GM19238 (cell line): ENCODE data around the gene CHST11.

Experiments used
- DNase-seq: peaks from one replicate; pipeline ENCODE4 v3.0.0; 2011; ENCODE audit warnings: low spot score; ENCODE audit not compliant: insufficient read length

The CHST11 gene

DNA sequence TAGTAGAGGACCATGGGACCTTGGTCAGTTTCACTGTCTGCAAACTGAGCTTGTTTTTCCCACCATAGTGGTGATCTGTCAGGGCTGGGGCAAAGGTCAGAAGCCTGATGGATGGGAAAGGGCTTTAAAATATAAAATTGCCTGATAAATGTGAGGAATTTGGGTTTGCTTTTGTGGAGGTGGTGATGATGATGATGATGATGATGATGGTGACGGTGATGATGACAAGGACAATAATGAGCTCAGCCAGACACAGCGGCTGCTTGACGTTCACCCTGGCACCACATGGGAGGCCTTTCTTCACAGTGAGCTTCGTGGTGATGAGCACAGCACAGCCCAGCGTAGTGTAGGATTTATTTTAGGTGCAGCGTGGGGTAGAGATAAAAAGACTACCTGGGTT is 257.6 kb downstream of the CHST11 start:
- no peak for DNase-seq

GRCh38 chr12:104716172-104716571 is 259.4 kb downstream of the CHST11 start:
- no peak for DNase-seq

DNA sequence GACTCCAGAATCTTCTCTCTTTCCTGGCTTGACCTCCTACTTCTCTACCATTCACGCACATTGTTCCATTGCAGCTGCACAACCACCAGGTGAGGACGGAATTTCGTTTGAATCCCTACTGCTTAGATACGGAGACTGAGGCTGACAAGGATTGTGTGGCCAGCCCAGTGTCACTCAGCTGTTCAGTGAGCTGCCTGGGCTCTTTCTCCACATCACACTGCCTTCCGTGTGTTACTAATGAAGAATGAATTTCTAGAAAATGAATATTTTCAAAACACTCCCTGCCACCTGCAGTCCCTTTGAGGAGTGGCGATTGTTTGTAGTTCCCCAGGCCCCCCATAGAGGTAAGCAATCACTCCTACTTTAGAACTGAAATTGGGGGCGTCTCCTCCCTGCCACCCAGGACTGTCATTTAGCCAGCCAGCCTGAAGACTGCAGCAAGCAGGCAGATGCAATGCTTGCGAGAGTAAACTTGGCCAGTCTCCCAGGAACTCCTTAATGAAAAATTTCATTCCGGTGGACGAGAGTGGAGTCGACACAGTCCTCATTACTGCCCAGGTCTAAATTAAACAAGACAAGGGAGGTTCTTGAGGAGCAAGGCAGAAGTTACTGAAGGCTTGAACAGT is 261.7 kb downstream of the CHST11 start:
- DNase-seq, result no peak

DNA sequence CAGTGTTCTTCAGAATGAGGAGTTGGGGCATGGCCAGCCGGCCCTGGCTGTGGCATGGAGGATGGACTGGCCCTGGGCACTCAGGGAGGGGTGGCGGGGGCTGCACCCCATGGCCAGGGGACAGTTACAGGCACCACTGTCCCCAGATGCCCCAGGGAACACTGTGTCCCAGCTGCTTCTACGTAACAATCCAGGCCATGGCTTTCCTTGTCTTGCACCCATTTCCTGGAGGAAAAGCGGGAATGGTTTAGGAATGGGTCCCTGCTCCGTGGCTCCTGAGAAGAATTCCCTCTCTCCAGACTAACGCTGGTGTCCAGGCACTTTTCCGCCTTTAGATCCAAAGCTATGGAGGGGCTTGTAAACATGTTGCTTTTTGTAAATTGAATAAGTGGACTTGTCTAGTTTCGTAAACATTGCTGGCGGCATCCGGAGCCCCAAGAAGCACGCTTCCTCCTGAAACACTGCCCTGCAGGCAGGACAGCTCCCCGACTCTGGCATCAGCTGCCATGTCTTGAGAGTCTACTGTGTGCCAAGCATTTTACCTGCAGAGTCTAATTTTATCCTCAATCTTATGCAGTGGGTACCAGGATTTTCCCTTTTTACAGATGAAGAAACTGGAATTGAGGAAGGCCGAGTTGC is 263.1 kb downstream of the CHST11 start:
- no peak for DNase-seq

DNA sequence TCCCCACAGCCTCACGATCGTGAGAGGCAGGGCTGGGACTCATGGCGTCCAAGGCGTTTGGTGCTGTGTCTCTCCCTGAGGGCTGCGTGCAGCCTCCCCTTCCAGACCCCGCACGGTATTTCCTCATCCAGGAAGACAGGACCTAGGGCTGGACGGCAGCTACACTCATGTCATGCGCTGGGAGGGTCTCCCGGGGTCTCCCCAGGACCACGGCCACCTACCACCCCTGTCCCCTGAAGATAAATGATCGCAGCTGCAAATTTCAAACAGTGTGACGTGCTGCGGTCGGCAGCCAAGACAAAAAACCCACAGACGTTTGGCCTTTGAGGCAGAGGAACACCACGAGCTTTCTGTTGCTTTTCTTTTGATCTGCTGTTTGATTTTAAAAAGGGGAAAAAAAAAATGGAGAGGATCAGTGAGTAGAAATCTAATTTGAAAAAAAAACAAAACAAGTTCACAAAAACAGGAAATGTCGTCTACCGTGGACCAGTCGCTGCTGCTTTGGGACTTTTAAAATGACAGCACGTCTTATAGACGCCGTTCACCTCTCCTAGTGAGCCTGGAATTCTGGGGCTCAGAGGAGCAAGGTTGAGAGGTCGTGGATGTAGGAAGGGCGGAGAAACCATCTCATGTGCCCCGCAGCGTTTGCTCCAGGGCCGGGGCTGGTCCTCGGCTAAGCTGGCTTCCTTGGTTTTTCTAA is 263.7 kb downstream of the CHST11 start:
- DNase-seq, result no peak

- DNase-seq, result no peak
These were observed 264.3 kb downstream of the CHST11 start for GRCh38 chr12:104721039-104721405.

DNA sequence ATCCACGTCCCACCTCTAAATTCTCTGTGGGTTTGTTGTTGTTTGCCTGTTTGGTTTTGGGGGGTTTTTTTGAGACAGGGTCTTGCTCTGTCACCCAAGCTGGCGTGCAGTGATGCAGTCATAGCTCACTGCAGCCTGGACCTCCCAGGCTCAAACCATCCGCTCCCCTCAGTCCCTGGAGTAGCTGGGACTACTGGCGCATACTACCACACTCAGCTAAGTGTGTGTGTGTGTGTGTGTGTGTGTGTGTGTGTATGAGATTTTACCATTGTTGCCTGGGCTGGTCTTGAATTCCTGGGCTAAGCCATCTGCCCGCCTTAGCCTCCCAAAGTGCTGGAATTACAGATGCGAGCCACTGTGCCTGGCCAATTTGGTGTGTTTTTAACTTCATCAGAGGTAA is 265.2 kb downstream of the CHST11 start:
- DNase-seq, result no peak

DNA sequence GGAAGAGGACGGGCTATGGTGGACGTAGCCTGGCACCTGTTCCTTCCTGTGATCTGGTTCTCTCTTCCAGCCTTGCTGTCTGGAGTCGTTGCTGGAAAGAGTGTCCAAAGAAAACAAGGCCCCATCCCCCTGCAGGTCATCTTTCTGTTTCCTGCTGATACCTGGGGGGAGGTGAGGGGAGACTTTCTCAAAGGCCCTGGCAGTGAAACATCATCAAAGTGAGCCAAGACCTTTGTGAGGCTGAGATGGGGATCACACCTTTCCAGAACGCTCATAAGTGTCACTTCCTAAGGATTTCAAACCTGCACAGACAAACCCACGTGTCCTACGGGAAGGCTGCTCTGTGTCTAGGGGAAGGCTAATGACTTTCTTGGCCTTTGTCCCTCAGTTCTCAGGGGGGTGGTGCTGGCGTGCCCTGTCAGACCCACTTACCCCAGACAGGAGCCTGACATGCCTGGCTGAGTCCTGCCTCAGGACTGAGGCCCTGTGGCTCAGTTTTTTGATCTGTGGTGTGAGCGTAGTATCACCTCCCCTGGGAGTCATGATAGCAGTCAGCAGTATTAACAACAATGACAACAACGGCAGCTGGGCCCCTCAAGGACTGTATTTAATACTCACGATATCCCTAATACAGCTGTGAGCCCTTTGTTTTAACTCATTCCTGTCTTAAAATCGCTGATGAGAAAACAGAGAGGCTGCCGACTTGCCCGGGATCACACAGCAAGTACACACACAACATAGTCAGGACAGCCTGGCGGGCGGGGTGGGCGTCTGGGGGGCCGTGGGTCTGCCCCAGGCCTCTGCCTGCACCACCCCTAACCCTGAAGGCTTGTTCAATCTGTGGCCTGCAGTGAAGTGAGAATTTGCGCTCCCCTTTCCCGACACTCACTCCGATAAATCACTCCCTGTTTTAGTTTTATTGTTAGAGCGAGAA is 266.1 kb downstream of the CHST11 start:
- no peak for DNase-seq

DNA sequence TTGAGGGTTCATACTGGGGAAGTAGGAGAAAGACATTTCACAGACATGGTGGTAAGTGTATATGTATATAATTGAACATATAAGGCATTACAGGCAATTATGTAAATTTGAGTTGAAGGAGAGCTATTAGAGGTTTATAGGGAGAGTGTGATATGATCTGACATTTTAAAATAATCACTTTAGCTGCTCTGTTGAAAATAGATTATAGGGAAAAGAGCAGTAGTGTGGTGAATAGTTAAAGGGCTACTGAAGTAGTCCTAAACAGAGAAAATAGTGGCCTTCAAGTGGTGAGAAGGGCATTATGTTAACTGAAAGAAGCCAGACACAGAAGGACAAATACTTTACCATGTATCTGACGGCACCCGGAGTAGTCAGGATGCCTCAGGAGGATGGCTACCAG is 267.1 kb downstream of the CHST11 start:
- no peak for DNase-seq

DNA sequence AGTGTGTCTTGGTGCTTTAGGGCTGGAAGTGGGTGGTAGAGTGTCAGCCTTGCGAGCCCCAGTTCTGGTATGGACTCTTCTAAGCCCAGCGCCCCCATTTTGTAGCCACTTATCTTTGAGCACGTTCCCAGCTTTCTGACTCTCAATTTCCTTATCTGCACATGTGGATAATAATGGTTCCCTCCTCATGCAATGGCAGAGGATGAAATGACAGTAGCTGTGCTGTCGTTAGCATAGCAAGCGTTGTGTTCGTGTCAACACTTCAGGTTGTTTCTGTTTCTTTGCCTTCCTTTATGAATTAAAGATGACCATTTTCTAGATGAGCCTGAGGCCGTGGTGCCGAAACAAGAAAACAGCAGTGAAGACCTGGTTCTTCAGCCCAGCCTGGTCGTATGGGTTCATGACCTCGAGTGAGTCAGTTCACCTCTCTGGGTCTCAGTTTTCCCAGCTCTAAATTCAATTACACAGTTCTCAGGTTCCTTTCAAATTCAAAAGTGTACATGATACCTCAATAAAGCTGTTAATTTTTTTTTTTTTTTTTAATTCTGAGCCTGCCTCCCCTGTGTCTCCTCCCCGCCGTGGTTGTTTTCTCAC is 268.3 kb downstream of the CHST11 start:
- no peak for DNase-seq

DNA sequence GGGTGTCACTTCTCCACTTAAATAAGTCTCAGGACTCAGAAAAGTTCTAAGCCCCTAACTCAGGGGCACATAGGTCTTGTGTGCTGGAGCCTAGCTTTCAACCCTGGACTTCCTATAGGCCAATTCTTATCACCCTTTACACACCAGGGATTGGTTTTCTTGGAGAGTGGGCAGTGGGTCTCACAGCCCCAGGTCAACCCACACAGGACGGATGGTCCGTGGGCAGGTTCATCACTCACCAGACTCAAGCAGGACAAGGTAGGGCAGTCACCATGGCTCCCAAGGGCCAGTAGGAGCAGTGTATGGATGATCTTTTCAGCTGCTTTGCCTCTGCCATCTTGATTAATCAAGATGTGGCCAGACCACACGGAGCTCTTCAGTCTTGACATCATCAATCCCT is 268.9 kb downstream of the CHST11 start:
- DNase-seq, result no peak

GRCh38 chr12:104727726-104728465 is 271.1 kb downstream of the CHST11 start:
- DNase-seq, result no peak

DNA sequence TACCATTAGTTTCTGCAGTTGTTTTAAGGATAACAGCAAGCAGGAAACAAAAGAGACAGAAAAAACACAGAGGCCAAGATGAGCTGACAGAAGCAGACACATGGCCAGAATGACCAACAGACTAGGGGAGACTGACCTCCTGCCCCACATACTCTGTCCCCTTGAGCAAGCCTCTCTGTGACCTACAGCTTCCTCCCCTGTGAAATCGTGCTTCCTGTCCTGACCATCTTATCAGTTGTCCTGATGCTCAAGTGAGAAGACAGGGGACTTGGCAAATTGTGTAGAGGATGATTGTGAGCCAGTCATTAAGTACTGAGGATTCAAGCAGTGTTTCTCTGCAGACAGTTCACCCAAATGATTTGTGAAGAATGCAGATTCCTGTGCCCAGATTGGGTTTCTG is 272.3 kb downstream of the CHST11 start:
- DNase-seq, result no peak

- no peak for DNase-seq
These were observed 273.1 kb downstream of the CHST11 start for GRCh38 chr12:104729610-104730446.

DNA sequence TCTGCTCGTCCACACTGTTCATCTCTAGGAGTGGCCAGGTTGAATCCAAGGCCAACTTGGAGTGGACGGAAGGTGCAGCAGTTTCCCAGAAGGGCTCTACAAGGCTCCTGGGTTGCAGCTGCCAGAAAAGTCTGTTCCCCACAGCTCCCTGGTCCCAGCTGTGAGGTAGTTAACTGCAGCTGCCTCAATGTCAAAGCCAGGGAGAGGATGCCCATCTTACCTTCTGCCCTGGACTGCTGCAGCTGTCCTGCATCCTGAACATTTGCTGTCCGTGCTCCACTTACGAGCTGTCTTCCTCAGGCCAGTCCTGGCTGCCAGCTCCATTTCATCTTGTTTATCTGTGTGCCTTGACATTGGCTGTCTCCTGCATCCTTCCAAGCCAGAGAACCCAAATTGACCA is 274.0 kb downstream of the CHST11 start:
- no peak for DNase-seq

DNA sequence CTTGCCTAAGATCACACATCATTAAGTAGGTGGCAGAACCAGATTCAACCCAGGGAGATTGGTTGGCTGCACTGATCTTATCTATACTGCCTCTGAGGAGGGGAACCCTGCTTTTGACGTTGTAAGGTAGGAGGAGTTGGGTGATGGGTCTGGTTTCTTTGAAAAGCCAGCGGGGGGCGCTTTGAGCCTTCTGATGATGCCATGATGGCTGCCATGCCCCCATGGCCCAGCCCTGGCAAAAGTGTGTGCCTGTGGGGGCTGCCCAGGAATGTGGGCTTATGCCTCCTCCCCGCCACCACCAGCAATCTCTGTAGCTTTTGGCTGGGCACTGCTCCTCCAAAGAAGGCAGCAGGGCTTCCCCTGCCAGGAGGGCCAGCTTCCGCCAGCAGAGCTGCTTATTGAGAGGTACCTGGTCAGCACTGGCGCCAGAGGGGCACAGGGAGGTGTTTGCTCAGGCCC is 277.0 kb downstream of the CHST11 start:
- DNase-seq, result no peak

DNA sequence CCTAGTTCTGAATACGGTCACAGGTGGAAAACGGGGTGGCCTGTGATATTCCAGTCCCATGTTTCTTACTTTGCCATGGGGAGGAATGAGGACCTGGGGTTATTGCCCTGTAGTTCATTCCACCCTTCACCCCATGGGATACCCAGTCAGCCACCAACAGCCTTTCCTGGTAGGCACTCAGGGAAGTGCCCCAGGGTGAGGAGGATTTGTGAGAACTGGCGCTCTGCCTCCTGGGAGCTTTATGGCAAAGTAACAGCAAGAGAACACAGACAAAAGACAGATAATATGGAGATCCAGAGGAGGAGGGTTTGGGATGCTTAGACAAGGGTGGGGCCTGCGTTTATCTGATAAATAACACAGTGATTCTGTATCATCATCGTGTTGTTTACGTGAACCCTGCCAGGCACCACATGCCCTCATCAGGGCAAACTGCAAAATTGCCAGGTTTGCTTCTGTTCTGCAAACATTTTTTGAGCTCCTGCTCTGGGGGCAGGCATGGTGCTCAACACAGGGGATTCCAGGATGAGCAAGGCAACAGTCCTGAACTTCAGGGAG is 277.9 kb downstream of the CHST11 start:
- DNase-seq, result no peak

GRCh38 chr12:104735801-104736200 is 279.1 kb downstream of the CHST11 start:
- no peak for DNase-seq

DNA sequence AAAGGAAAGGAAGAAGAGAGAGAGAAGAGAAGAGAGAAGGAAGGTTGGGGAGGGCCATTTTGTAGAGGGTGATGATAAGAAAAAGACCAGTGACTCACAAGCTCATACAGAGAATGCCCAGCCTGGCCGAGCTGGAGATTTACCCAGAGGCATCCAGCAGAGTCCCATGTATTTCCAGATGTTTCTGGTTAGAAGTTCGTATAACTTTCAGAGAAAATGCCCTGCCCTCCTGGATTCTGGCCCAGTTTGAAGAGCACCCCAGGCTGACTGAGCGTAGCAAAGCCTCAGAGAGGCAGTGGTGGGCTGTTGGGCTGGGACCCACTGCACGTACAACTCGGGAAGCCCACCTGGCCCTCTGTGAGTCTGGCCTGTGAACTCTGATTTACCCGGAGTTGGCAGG is 279.6 kb downstream of the CHST11 start:
- DNase-seq, result no peak
